Fibroblast of skin of abdomen (primary cell): ENCODE measurements around the gene ZNF341.
"Not testable (repeated sequence)": the region's sequence is repeated elsewhere in the genome, so short reads cannot be mapped to it uniquely, and the experiment has no call there.

ENCODE experiments used
- DNase-seq: peaks from one replicate; pipeline ENCODE4 v3.0.0-alpha.2; 2013

ZNF341 gene

DNA sequence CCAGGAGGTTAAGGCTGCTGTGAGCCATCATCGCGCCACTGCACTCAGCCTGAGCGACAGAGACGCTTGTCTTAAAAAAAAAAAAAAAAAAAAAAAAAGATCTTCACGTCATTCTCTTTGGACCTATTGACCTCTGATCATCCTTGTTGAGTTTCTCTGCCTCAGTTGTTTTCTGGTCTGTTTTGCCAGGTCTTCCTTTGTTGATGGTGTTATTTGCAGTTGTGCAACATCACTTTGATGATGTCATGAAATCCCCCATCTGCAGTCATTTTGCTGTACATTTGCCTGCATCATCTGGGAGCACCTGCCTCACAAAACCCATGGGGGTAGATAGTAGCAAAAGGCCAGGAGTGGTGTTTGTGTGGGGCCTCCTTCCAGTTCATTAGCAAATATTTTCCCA is 40.1 kb downstream of the ZNF341 start:
- no peak for DNase-seq

DNA sequence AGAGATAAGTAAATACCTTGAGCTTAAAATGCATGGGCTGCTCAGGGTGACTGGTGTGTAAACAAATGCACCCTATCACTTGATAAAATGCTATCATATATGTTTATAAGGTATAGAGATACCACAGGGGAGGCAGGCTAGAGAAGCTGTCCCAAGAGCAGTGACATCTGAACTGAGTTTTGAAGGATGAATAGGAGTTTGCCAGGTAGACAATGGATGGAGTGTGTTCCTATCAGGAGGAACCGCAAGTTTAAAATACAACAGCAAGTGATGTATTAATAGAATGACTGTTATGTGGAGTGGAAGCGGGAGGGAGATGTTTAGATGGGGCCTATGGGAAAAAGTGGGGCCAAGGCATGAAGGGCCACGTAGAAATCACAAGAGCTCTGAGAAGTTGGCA is 40.6 kb downstream of the ZNF341 start:
- DNase-seq: no peak

DNA sequence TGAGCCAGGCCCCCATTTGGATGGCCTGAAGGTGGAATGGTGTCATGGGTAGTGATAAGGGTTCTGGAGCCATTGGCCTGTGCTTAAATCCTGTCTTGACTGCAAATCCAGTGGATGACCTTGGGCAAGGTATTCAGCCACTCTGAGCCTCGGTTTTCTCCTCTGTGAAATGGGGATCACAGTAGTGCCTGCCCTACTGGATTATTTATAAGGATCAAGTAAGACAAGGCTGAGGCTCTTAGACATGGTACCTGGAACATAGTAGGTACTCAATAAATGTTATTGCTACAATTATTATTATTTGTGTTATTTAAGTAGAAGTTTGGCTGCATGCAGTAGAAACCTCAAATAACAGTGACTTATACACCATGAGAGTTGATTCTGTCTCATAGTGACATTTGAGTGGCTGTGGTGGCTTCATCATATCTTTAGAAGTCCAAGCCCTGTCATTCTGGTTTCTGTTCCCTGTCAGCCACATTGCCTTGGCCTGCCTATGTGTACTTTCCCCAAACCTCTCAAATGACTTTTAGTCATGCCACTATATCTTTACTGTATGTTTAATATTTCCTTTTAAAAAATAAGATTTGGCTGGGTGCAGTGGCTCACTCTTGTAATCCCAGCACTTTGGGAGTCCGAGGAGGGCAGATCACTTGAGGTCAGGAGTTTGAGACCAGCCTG is 41.8 kb downstream of the ZNF341 start:
- no peak for DNase-seq

DNA sequence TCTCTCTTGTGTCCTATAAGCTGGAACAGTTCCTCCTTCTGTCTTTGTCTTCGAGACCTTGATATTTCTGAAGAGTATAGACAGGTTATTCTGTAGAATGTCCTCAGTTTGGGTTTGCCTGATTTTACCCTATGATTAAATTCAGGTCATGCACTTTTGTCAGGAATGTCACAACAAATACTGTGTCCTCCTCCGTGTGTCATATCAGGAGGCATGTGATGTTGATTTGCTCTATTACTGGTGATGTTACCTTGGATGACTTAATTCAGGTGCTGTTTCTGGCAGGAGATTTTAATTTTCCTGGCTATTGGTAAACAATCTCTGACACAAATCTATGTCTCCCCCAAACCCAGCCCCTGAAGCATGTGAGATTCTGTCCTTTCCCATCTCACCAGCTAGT is 46.0 kb downstream of the ZNF341 start:
- no peak for DNase-seq

DNA sequence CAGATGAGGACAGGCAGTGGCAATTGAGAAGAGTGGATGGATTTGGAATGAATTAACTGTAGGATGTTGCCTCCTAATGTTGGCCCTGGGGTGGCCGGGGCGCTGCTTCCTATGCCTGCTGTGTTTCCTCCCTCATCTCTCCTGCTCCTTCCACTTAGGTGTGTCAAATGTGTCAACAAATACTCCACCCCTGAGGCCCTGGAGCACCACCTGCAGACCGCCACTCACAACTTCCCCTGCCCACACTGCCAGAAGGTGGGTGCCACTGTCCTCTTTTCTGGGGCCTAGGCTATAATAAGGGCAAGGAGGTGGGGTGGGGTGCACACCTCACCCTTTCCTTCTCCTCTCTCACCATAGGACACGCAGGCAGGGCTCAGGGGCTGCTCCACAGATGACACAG is 49.3 kb downstream of the ZNF341 start:
- DNase-seq: no peak

DNA sequence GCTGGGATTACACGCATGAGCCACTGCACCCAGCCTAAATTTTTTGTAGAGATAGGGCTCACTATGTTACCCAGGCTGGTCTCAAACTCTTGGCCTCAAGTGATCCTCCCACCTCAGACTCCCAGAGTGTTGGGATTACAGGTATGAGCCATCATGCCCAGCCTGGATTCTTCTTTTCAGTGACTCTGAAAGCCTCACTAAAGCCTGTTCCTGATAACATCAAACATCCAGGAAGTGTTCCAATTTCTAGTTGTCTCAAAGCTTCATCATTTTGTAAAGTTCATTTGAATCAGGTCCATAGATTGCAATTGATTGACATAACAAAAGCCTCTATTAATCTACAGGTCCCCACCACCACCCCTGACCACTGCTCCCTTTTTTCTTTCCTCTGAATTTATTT is 50.1 kb downstream of the ZNF341 start:
- no peak for DNase-seq

DNA sequence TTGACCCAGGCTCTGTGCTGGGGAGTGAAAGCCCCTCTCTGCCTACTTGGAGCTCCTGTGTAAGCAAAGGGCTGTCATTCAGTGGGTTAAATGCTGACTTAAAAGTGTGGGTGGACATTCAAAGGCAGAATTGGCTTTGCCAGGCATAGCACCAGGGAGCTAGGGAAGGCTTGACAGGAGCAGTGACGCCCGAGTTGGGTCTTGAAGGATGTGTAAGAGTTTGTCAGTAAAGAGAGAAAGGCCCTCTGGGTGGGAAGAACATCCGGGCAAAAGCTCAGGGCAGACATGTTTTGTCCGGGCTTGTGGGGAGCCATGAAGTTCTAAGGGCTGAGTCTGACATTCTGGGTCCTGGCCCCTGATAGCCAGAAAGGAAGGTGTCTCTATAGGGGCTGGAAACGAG is 51.5 kb downstream of the ZNF341 start:
- DNase-seq: no peak

DNA sequence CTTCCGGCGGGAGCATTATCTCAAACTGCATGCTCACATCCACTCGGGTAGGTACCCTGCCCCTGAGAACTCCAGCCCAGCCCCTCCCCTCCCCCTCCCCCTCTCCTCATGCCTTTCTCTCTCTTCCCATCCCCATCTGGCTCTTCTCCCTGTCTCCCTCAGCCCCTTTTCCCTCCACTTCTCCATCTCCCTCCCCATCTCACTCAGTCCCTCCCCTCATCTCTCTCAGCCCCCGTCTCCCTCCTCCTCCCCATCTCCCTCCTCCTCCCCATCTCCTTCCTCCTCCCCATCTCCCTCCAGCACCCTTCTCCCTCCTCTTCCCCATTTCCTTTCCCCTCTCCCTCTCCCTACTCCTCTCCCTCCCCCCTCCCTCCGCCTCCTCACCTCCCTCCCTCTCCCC is 52.0 kb downstream of the ZNF341 start:
- no peak for DNase-seq

DNA sequence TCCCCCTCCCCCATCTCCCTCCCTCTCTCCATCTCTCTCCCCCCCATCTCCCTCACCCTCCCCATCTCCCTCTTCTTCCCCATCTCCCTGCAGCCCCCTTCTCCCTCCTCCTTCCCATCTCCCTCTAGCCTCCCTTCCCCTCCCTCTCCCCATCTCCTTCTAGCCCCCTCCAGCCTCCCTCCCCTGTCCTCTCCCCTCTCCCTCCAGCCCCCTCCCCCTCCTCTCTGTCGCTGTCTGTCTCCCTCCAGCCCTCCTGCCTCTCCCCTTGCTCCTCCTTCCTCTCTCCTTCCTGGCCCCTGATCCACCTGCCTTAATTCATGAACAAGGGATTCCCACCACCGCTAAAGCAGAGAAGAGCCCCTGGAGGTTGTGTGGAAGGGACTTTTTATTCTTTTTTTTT is 52.4 kb downstream of the ZNF341 start:
- DNase-seq: no peak

DNA sequence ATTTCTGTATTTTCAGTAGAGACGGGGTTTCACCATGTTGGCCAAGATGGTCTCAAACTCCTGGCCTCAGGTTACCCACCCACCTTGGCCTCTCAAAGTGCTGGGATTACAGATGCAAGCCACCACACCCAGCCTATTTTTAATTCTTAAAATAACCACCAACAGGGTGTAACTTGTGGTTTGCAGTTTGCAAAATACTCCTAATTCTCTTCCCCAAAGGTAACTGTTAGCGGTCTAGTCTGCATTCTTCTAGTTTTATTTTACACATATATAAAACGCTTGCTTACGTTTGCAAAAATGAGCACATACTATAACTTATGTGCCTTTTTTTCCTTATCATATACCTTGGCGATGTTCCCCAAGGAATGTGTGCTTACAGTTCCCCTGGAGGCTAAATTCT is 53.7 kb downstream of the ZNF341 start:
- no peak for DNase-seq

DNA sequence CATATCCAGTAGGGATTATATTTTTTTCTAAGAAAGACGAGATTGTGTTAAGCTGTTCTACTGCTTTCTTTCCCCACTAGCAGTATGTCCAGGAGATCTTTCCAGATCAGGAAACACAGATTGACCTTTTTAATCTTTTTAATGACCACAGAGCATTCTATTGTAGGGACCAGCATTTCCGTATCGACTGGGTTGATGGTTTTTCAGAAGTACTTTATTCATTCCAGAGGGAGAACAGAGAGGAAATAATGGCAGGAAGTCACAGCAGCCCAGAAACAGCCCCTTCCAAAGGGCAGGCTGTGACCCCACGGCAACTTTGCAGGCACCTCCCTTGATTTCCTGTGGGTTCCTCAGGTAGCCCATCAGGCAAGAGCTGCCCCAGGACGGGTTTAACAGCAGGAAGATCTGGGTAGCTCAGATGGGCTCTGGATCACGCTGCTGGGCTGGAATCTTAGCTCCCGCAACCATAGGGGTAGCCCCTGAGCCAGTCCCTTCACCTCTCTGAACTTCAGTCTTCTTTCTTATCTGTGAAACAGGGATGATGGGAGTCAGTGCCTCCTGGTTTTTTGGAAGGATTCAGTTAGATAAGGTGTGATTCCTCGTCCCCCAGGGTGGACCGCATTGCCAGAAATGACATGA is 55.6 kb downstream of the ZNF341 start:
- no peak for DNase-seq

DNA sequence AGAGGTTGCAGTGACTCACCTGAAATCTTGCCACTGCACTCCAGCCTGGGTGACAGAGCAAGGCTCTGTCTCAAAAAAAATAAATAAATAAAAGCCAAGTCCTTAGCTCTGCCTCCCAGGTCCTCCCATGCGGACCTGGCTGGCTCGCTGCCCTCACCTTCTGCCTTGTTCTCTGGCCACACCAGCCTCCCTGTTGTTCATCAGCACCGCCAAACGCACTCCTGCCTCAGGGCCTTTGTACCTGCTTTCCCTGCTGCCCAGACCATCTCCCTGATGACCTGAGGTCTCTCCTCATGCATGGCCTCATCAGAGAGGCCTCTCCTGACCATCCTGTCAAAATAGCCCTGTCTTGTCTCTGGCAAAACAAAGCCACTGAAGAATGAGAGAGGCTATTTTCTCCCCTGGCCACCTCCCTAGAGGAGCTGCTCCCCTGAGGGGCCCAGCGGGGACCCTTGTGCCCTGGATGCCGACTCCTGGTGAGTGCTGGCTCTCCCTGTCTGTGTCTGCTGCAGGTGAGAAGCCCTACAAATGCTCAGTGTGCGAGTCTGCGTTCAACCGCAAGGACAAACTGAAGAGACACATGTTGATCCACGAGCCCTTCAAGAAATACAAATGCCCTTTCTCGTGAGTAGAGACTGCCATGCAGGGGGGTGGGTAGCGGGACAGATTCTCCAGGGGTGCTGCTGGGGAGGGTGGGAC is 56.7 kb downstream of the ZNF341 start:
- no peak for DNase-seq

DNA sequence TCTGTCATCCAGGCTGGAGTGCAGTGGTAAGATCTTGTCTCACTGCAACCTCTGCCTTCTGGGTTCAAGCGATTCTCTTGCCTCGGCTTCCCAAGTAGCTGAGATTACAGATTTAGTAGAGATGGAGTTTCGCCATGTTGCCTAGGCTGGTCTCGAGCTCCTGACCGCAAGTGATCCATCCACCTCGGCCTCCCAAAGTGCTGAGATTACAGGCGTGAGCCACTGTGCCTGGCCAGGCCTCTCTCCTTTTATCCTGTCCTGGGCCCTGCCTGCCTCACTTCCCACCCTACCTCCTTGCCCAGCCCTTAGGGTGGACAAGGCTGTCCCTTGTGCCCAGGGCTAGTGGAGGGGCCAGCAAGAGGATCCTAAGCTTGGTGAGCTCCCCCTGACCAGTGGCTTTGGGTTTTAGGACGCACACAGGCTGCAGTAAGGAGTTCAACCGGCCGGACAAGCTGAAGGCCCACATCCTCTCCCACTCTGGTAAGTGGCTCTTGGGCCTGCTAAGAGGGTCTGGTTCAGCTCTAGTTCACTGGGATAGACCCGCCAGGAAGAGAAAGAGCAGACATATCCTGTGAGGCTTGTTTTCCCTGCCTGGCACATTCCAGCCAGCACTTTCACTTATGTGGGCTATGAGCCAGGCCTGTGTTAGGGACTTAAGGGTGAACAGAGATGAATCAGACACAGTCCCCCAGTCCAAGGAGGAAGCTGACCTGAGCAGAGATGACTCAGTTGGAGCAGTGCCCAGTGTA is 57.5 kb downstream of the ZNF341 start:
- peak; percentile 96 for DNase-seq

DNA sequence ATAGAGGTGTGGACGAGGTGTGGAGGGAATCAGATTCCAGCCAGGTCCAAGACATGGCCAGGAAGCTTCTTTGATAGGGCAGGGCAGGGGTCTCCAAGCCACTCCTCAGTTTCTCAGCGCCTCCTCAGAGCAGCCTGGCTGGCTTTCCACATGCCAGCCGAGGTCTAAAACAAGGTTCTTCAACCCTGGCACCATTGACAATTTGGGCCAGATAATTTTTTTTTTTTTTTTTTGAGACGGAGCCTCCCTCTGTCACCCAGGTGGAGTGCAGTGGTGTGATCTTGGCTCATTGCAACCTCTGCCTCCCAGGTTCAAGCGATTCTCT is 58.0 kb downstream of the ZNF341 start:
- DNase-seq: no peak

DNA sequence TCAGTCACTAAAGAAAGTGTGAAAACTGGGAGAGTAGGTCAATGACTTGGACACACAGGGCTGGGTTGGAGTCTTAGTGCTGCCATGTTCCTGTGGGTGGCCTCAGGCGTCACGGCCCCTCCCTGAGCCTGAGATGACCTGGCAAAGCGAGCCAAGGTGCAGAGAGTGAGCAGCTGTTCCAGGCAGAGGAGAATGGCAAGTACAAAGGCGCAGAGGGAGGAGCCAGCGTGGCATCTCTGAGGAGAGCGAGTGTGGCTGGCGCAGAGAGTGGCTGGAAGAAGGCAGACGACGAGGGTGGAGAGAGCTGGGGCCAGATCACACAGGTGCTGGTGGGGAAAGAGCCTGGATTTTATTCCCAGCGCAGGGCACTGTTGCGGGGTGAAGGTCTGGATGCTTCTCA is 58.8 kb downstream of the ZNF341 start:
- DNase-seq: no peak

DNA sequence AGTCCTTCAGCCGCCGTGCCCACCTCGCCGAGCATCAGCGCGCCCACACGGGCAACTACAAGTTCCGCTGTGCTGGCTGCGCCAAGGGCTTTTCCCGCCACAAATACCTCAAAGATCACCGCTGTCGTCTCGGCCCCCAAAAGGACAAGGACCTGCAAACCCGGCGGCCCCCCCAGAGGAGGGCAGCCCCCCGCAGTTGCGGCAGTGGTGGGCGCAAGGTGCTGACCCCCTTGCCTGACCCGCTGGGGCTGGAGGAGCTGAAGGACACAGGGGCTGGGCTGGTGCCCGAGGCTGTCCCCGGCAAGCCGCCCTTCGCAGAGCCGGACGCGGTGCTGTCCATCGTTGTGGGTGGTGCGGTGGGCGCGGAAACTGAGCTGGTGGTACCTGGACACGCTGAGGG is 59.2 kb downstream of the ZNF341 start:
- no peak for DNase-seq

DNA sequence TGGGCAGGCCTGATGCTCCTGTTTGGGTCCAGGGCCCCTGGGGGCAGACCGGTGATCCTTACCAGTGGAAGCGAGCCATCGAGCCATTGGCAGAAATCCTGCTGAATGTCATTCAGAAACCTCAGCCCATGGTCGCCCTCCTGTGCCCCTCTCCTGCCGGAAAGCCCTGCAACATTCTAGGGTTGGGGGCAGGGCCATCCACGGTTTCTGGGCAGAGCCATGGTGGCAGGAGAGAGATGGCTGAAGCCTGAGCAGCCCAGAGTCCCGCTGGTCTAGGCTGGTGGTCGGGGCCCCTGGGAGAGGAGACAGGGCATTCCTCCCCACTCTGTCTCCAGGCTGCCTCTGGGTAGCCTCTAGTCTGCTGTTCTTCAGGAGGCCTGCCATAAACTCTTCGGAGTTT is 59.7 kb downstream of the ZNF341 start:
- DNase-seq: no peak

DNA sequence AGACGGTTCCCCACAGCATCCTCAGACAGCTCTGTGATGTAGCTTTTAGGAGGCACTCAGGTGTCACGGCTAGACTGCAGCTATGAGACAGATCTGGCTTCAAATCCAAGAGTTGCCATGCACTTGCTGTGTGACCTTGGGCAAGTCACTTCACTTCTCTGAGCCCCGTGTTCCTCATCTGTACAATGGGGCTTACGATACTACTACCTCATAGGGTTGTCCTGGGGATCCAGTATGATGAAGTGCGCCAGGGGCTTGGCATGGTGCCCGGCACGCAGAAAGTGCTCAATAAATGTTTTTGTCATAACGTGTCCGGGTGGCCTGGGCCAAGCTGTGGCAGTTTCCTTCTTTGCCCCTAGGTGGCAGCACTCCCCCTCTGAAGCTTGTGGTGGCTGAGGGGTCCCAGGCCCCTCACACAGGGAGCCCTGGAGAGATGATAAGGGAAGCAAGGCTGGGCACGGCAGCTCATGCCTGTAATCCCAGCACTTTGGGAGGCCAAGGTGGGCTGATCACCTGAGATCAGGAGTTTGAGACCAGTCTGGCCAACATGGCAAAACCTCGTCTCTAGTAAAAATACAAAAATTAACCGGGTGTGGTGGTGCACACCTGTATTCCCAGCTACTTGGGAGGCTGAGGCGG is 60.3 kb downstream of the ZNF341 start:
- peak; percentile 33 for DNase-seq

DNA sequence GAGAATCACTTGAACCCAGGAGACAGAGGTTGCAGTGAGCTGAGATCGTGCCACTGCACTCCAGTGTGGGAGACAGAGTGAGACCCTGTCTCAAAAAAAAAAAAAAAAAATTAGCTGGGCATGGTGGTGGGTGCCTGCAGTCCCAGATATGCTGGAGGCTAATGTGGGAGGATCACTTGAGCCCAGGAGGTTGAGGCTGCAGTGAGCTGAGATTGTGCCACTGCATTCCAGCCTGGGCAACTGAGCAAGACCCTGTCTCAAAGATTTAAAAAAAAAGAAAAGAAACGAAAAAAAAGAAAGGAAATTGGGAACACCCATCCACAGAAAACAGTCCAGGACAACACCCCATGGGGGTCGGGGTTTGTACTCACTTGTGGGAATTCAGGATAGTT is 60.8 kb downstream of the ZNF341 start:
- DNase-seq: not testable (repeated sequence)

DNA sequence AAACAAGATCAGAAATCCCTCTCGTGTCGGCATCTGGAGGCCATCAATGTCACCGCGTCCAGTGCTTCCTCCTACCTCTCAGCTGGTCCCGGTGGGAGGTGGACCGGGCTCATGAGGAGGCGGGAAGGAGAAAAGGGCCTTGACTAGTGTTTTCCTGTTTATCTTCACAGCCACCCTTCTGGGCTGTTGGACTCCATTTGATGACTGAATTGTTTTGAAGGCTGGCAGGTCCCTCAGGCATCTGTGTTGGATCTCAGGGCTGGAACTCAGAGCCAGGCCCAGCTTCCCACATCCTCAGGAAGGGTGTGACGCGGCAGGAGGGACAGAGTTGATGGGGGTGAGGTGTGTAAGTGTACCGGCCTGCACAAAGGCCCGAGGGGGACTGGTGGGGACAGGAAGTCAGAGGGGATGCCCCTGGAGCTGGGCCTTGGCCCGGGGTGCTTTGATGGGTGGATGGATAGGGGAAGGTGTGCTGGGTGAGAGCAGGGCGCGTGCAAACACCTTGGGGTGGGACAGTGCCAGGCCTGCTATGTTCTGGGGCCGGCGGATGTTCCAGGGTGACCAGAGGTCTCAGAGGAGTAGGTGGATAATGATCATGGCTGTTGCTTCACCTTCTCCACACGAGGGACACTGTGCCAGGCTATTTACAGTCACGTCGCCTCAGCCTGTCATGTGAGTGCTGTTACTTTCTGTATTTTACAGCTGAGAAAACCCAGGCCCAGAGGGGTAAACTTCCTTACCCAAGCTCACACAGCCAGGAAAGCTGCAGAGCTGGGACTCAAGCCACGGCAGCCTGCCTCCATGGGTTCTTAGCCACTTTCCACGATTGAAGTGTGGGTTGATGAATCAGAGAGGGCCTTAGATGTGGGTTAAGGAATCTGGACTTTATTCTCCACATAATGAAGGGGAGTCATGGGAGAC is 61.5 kb downstream of the ZNF341 start:
- DNase-seq: peak; percentile 51

DNA sequence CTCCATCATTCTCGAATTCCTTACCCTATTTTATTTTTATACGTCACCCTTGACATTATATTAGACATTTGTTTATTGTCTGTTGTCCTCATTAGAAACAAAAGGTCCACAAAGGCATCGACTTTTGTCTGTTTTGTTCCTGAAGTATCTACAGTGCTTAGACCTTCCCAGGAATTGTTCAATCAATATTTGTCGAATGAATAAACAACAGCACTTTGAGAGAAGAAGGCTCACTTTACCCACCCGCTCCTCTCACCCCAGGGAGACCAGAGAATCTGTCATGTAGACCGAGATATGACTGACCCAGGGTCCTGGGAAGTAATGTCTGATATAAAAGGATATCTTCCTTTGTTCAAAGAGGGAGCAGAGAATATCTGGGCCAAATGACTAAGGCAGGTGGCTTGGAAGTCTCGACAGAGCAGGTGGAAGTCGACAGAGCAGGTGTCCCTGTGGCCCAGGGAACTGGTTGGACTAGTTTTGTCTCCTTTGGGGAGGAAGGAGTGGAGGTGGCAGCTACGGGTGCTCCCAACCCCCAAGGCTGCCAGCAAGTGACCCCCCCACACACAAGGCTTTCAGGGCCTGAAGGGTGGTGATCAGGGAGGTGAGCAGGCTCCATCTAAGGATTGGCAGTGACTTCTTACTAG is 64.6 kb downstream of the ZNF341 start:
- no peak for DNase-seq
